ENCODE results near the gene KRT80. TPM values are rescaled to one million over a fixed set of nuclear protein-coding genes. Genes with fewer than 3 reads are reported as not detected.

The KRT80 gene
- total and polyA plus RNA-seq, 2 of the 13 experiments (the other 11 are each of a cell fraction or from before 2014, with no cell fraction given): 0.27 to 0.53 TPM

- H3K27ac ChIP-seq (ENCODE audit: extremely low read length, insufficient read depth, low read length): no peak overlapping the region
- CTCF ChIA-PET (ENCODE audit: low intra/inter-chr PET ratio, low total read pairs): no interaction called here
- no peaks in the 10 kb centered on the region for H3K4me1 ChIP-seq (ENCODE audit: insufficient read depth, low read length)
- FAIRE-seq (no peak), ATAC-seq (no peak), DNase-seq (ENCODE audit: low spot score) (no peak)
- POLR2A ChIA-PET: no interaction called here
- no peaks in the 10 kb centered on the region for H4K20me1 ChIP-seq (ENCODE audit: insufficient read depth, low read length)
- intact Hi-C loops (cut with micrococcal nuclease; ENCODE audit: unreplicated experiment): no loop called here
- H2AFZ ChIP-seq (ENCODE audit: low read length): no peak overlapping the region
- no peak overlapping the region for H3K4me2 ChIP-seq (ENCODE audit: low read depth, low read length)
- peaks cover 2 to 38% of the 10 kb centered on the region in 2 experiments; a peak in 4 of 5 replicates for H3K27me3 ChIP-seq (ENCODE audit: control insufficient read depth in 1 of 2, insufficient read depth in 2 of 2, low read length in 2 of 2)
- no peak for TF ChIP-seq ZNF512 (CRISPR knock-in tag; IDR thresholded peaks at IDR 0.05)
- BruUV-seq (replicated peaks): no TSS peak
- H3K79me2 ChIP-seq (ENCODE audit: insufficient read depth, low read length): no peaks in the 10 kb centered on the region
- in situ Hi-C loops (cut with HindIII; ENCODE audit: extremely low pct_ligation_motif_present, low pct_unique_long_range_greater_than_20kb): no loop called here
- H3K9ac ChIP-seq (ENCODE audit: insufficient read depth, low read depth, low read length): no peak overlapping the region
- no peaks in the 10 kb centered on the region for H3K36me3 ChIP-seq (replicated peaks in 1 of 2; ENCODE audit: control insufficient read depth in 1 of 2, insufficient read depth in 2 of 2, low read length in 2 of 2)
- WGBS (ENCODE audit: low lambda C conversion rate): 50% methylated on average over 2 of the region's 3 CpGs
- H3K4me3 ChIP-seq (replicated peaks in 1 of 3; ENCODE audit: insufficient read depth in 1 of 3, low read depth in 2 of 3, low read length in 3 of 3): no peak overlapping the region
- H3K9me3 ChIP-seq (ENCODE audit: low read length): no peaks in the 10 kb centered on the region
These were observed 44.7 kb upstream of the KRT80 start for GRCh38 chr12:52236386-52237050.

- CTCF ChIA-PET (ENCODE audit: low intra/inter-chr PET ratio, low total read pairs): no interaction called here
- Histone ChIP-seq H3K9ac (ENCODE audit: insufficient read depth, low read depth, low read length) (no peak overlapping the region), H3K9me3 (ENCODE audit: low read length) (no peaks in the 10 kb centered on the region), H3K36me3 (replicated peaks in 1 of 2; ENCODE audit: control insufficient read depth in 1 of 2, insufficient read depth in 2 of 2, low read length in 2 of 2) (no peaks in the 10 kb centered on the region), H3K27ac (ENCODE audit: extremely low read length, insufficient read depth, low read length) (no peak overlapping the region), H3K4me2 (ENCODE audit: low read depth, low read length) (no peak overlapping the region), H3K79me2 (ENCODE audit: insufficient read depth, low read length) (no peaks in the 10 kb centered on the region), H3K27me3 (ENCODE audit: control insufficient read depth in 1 of 2, insufficient read depth in 2 of 2, low read length in 2 of 2) (peaks cover 2 to 44% of the 10 kb centered on the region in 2 experiments; a peak in 4 of 5 replicates), H3K4me1 (ENCODE audit: insufficient read depth, low read length) (no peaks in the 10 kb centered on the region), H2AFZ (ENCODE audit: low read length) (no peak overlapping the region), H4K20me1 (ENCODE audit: insufficient read depth, low read length) (no peaks in the 10 kb centered on the region), H3K4me3 (replicated peaks in 1 of 3; ENCODE audit: insufficient read depth in 1 of 3, low read depth in 2 of 3, low read length in 3 of 3) (no peak overlapping the region)
- 62% methylated on average over 4 of the region's 4 CpGs for WGBS (ENCODE audit: low lambda C conversion rate)
- no TSS peak for BruUV-seq (replicated peaks)
- FAIRE-seq: no peak
- TF ChIP-seq KLF13 (CRISPR knock-in tag; IDR thresholded peaks at IDR 0.05) (no peak), ZFP36L1 (CRISPR knock-in tag; IDR thresholded peaks at IDR 0.05) (no peak), IKZF4 (CRISPR knock-in tag; IDR thresholded peaks at IDR 0.05; ENCODE audit: borderline replicate concordance, low read depth, not compliant biosample characterization) (no peak), RARG (CRISPR knock-in tag; IDR thresholded peaks at IDR 0.05; ENCODE audit: low read depth) (no peak), PHF21A (CRISPR knock-in tag; IDR thresholded peaks at IDR 0.05) (no peak), HDAC6 (IDR thresholded peaks at IDR 0.05; ENCODE audit: low read depth, low read length) (no peak), HOXA7 (CRISPR knock-in tag; IDR thresholded peaks at IDR 0.05) (no peak), ZNF687 (CRISPR knock-in tag; IDR thresholded peaks at IDR 0.05) (no peak)
- intact Hi-C loops (cut with micrococcal nuclease; ENCODE audit: unreplicated experiment): no loop called here
- no peak; the same call in 2 of the 3 replicates for ATAC-seq
- no peak for DNase-seq (ENCODE audit: low spot score)
- in situ Hi-C loops (cut with HindIII; ENCODE audit: extremely low pct_ligation_motif_present, low pct_unique_long_range_greater_than_20kb): no loop called here
- POLR2A ChIA-PET: no interaction called here
These were observed 44.1 kb upstream of the KRT80 start for GRCh38 chr12:52235822-52236361.
